ENCODE data around the gene CCDC6.

The CCDC6 gene

GRCh38 chr10:59872892-59873463, 33.4 kb downstream of the CCDC6 start:
- DNase-seq (ENCODE audit: low read depth, low spot score) = no peak
- no peak overlapping the region for H3K4me3 ChIP-seq (ENCODE audit: low read length)
- H3K27me3 ChIP-seq (ENCODE audit: control insufficient read depth, insufficient read depth, low read length) = no peaks in the 10 kb centered on the region
- no peaks in the 10 kb centered on the region for H3K36me3 ChIP-seq (ENCODE audit: control insufficient read depth, insufficient read depth, low read length)
- H3K27ac ChIP-seq (ENCODE audit: low read length) = no peak overlapping the region
- H3K9me3 ChIP-seq (ENCODE audit: control insufficient read depth, insufficient read depth, low read length) = no peaks in the 10 kb centered on the region
- peaks cover 10% of the 10 kb centered on the region for H3K4me1 ChIP-seq (ENCODE audit: control insufficient read depth, insufficient read depth, low read length)
- whole genome bisulfite sequencing (ENCODE audit: insufficient coverage, insufficient read length) = no CpG with 5 or more reads among the region's 7 CpGs

GRCh38 chr10:59870152-59870551, 36.2 kb downstream of the CCDC6 start:
- no peak overlapping the region for H3K27ac ChIP-seq (ENCODE audit: low read length)
- H3K4me1 ChIP-seq (ENCODE audit: control insufficient read depth, insufficient read depth, low read length) = peaks cover 7% of the 10 kb centered on the region
- H3K4me3 ChIP-seq (ENCODE audit: low read length) = no peak overlapping the region
- no peak for DNase-seq (ENCODE audit: low read depth, low spot score)
- no peaks in the 10 kb centered on the region for H3K36me3 ChIP-seq (ENCODE audit: control insufficient read depth, insufficient read depth, low read length)
- WGBS (ENCODE audit: insufficient coverage, insufficient read length) = no CpG with 5 or more reads among the region's 4 CpGs
- no peaks in the 10 kb centered on the region for H3K9me3 ChIP-seq (ENCODE audit: control insufficient read depth, insufficient read depth, low read length)
- no peaks in the 10 kb centered on the region for H3K27me3 ChIP-seq (ENCODE audit: control insufficient read depth, insufficient read depth, low read length)

- WGBS (ENCODE audit: insufficient coverage, insufficient read length) = no CpG with 5 or more reads among the region's 6 CpGs
- H3K27ac ChIP-seq (ENCODE audit: low read length) = no peak overlapping the region
- H3K4me1 ChIP-seq (ENCODE audit: control insufficient read depth, insufficient read depth, low read length) = peaks cover 7% of the 10 kb centered on the region
- DNase-seq (ENCODE audit: low read depth, low spot score) = no peak
- no peaks in the 10 kb centered on the region for H3K9me3 ChIP-seq (ENCODE audit: control insufficient read depth, insufficient read depth, low read length)
- no peaks in the 10 kb centered on the region for H3K27me3 ChIP-seq (ENCODE audit: control insufficient read depth, insufficient read depth, low read length)
- no peak overlapping the region for H3K4me3 ChIP-seq (ENCODE audit: low read length)
- H3K36me3 ChIP-seq (ENCODE audit: control insufficient read depth, insufficient read depth, low read length) = no peaks in the 10 kb centered on the region
Observed at GRCh38 chr10:59869594-59869940, 36.8 kb downstream of the CCDC6 start.

GRCh38 chr10:59868696-59869593, 37.4 kb downstream of the CCDC6 start:
- Histone ChIP-seq H3K9me3 (ENCODE audit: control insufficient read depth, insufficient read depth, low read length) (no peaks in the 10 kb centered on the region), H3K36me3 (ENCODE audit: control insufficient read depth, insufficient read depth, low read length) (no peaks in the 10 kb centered on the region), H3K27ac (ENCODE audit: low read length) (no peak overlapping the region), H3K4me3 (ENCODE audit: low read length) (no peak overlapping the region), H3K27me3 (ENCODE audit: control insufficient read depth, insufficient read depth, low read length) (no peaks in the 10 kb centered on the region), H3K4me1 (ENCODE audit: control insufficient read depth, insufficient read depth, low read length) (peaks cover 8% of the 10 kb centered on the region)
- no CpG with 5 or more reads among the region's 6 CpGs for WGBS (ENCODE audit: insufficient coverage, insufficient read length)
- no peak for DNase-seq (ENCODE audit: low read depth, low spot score)

GRCh38 chr10:59867590-59867989, 38.8 kb downstream of the CCDC6 start:
- Histone ChIP-seq H3K27me3 (ENCODE audit: control insufficient read depth, insufficient read depth, low read length) (no peaks in the 10 kb centered on the region), H3K4me1 (ENCODE audit: control insufficient read depth, insufficient read depth, low read length) (peaks cover 6% of the 10 kb centered on the region), H3K36me3 (ENCODE audit: control insufficient read depth, insufficient read depth, low read length) (no peaks in the 10 kb centered on the region), H3K4me3 (ENCODE audit: low read length) (no peak overlapping the region), H3K9me3 (ENCODE audit: control insufficient read depth, insufficient read depth, low read length) (no peaks in the 10 kb centered on the region), H3K27ac (ENCODE audit: low read length) (no peak overlapping the region)
- no CpG with 5 or more reads among the region's 7 CpGs for WGBS (ENCODE audit: insufficient coverage, insufficient read length)
- DNase-seq (ENCODE audit: low read depth, low spot score) = no peak

- no peaks in the 10 kb centered on the region for H3K9me3 ChIP-seq (ENCODE audit: control insufficient read depth, insufficient read depth, low read length)
- no CpG with 5 or more reads among the region's 5 CpGs for WGBS (ENCODE audit: insufficient coverage, insufficient read length)
- H3K4me3 ChIP-seq (ENCODE audit: low read length) = no peak overlapping the region
- peak; percentile 33 for DNase-seq (ENCODE audit: low read depth, low spot score)
- H3K4me1 ChIP-seq (ENCODE audit: control insufficient read depth, insufficient read depth, low read length) = peaks cover 6% of the 10 kb centered on the region
- no peak overlapping the region for H3K27ac ChIP-seq (ENCODE audit: low read length)
- no peaks in the 10 kb centered on the region for H3K27me3 ChIP-seq (ENCODE audit: control insufficient read depth, insufficient read depth, low read length)
- no peaks in the 10 kb centered on the region for H3K36me3 ChIP-seq (ENCODE audit: control insufficient read depth, insufficient read depth, low read length)
Observed at GRCh38 chr10:59865101-59865500, 41.3 kb downstream of the CCDC6 start.

- no peaks in the 10 kb centered on the region for H3K27me3 ChIP-seq (ENCODE audit: control insufficient read depth, insufficient read depth, low read length)
- no peak overlapping the region for H3K27ac ChIP-seq (ENCODE audit: low read length)
- H3K36me3 ChIP-seq (ENCODE audit: control insufficient read depth, insufficient read depth, low read length) = no peaks in the 10 kb centered on the region
- H3K4me1 ChIP-seq (ENCODE audit: control insufficient read depth, insufficient read depth, low read length) = peaks cover 3% of the 10 kb centered on the region
- WGBS (ENCODE audit: insufficient coverage, insufficient read length) = 100% methylated on average over 2 of the region's 5 CpGs
- no peak overlapping the region for H3K4me3 ChIP-seq (ENCODE audit: low read length)
- DNase-seq (ENCODE audit: low read depth, low spot score) = no peak
- no peaks in the 10 kb centered on the region for H3K9me3 ChIP-seq (ENCODE audit: control insufficient read depth, insufficient read depth, low read length)
Observed at GRCh38 chr10:59864141-59864962, 42.0 kb downstream of the CCDC6 start.

GRCh38 chr10:59859570-59859969, 46.8 kb downstream of the CCDC6 start:
- H3K4me3 ChIP-seq (ENCODE audit: low read length) = no peak overlapping the region
- H3K27me3 ChIP-seq (ENCODE audit: control insufficient read depth, insufficient read depth, low read length) = no peaks in the 10 kb centered on the region
- no peaks in the 10 kb centered on the region for H3K36me3 ChIP-seq (ENCODE audit: control insufficient read depth, insufficient read depth, low read length)
- no peaks in the 10 kb centered on the region for H3K9me3 ChIP-seq (ENCODE audit: control insufficient read depth, insufficient read depth, low read length)
- H3K27ac ChIP-seq (ENCODE audit: low read length) = no peak overlapping the region
- WGBS (ENCODE audit: insufficient coverage, insufficient read length) = no CpG with 5 or more reads among the region's 6 CpGs
- peaks cover 1% of the 10 kb centered on the region; the same call in 1 of the 2 replicates for H3K4me1 ChIP-seq (ENCODE audit: control insufficient read depth, insufficient read depth, low read length)
- DNase-seq (ENCODE audit: low read depth, low spot score) = no peak

GRCh38 chr10:59857921-59858320, 48.4 kb downstream of the CCDC6 start:
- no peaks in the 10 kb centered on the region for H3K36me3 ChIP-seq (ENCODE audit: control insufficient read depth, insufficient read depth, low read length)
- no peak overlapping the region for H3K27ac ChIP-seq (ENCODE audit: low read length)
- H3K4me3 ChIP-seq (ENCODE audit: low read length) = no peak overlapping the region
- DNase-seq (ENCODE audit: low read depth, low spot score) = no peak
- no CpG with 5 or more reads among the region's 3 CpGs for WGBS (ENCODE audit: insufficient coverage, insufficient read length)
- H3K9me3 ChIP-seq (ENCODE audit: control insufficient read depth, insufficient read depth, low read length) = no peaks in the 10 kb centered on the region
- H3K27me3 ChIP-seq (ENCODE audit: control insufficient read depth, insufficient read depth, low read length) = no peaks in the 10 kb centered on the region
- H3K4me1 ChIP-seq (ENCODE audit: control insufficient read depth, insufficient read depth, low read length) = peaks cover 2% of the 10 kb centered on the region; the same call in 1 of the 2 replicates

GRCh38 chr10:59857049-59857448, 49.3 kb downstream of the CCDC6 start:
- Histone ChIP-seq H3K36me3 (ENCODE audit: control insufficient read depth, insufficient read depth, low read length) (no peaks in the 10 kb centered on the region), H3K27ac (ENCODE audit: low read length) (no peak overlapping the region), H3K9me3 (ENCODE audit: control insufficient read depth, insufficient read depth, low read length) (no peaks in the 10 kb centered on the region), H3K27me3 (ENCODE audit: control insufficient read depth, insufficient read depth, low read length) (no peaks in the 10 kb centered on the region), H3K4me1 (ENCODE audit: control insufficient read depth, insufficient read depth, low read length) (peaks cover 2% of the 10 kb centered on the region; the same call in 1 of the 2 replicates), H3K4me3 (ENCODE audit: low read length) (no peak overlapping the region)
- no peak for DNase-seq (ENCODE audit: low read depth, low spot score)
- WGBS (ENCODE audit: insufficient coverage, insufficient read length) = no CpG with 5 or more reads among the region's 3 CpGs
